CD4-positive, alpha-beta T cell (primary cell): ENCODE data around the gene FBLN1. TPM values are rescaled to one million over a fixed set of nuclear protein-coding genes. Genes with fewer than 3 reads are reported as not detected.

Source experiments
- ATAC-seq: fragments of 200-7000 bp; cut with Tn5 transposase; one replicate; pipeline ENCODE4 v1.10.0; 2022; ENCODE audit warnings: mild to moderate bottlenecking; ENCODE audit not compliant: poor library complexity
- CTCF ChIA-PET: fragments of 350-600 bp; sonication (Branson Sonifier 250); formaldehyde crosslinking; loops from one replicate; lab custom pipeline; 2021; ENCODE audit warnings: antibody characterized with exemption, inconsistent platforms; lab: Charles Lee
- POLR2A ChIA-PET: fragments of 350-600 bp; sonication (Branson Sonifier 250); formaldehyde crosslinking; loops from one replicate; lab custom pipeline; 2021; ENCODE audit warnings: antibody characterized with exemption, inconsistent platforms; lab: Charles Lee
- DNase-seq, 14 experiments: peaks; one replicate each; pipeline ENCODE4 v3.0.0-alpha.2; 2013 to 2020; ENCODE audit warnings: mixed read lengths in 2 of 14
- H3K27ac ChIP-seq, 2 donors: one replicate each; pipeline versions ENCODE4 v1.5.1 to v1.7.0; 2013; ENCODE audit warnings: low read length in 2 of 2, low read depth in 1 of 2, mild to moderate bottlenecking in 1 of 2
- H3K27me3 ChIP-seq, 2 experiments: 1 replicate in 1 of 2; 2 replicates in 1 of 2; pipeline versions ENCODE4 v1.6.1 to v1.7.0; 2013; ENCODE audit warnings: low read length in 2 of 2, control low read depth in 1 of 2, mild to moderate bottlenecking in 1 of 2, moderate library complexity in 1 of 2; ENCODE audit not compliant: insufficient read depth in 2 of 2, control insufficient read depth in 1 of 2
- H3K36me3 ChIP-seq: one replicate; pipeline ENCODE4 v1.6.1; 2013; ENCODE audit warnings: low read length, control low read depth; ENCODE audit not compliant: insufficient read depth
- H3K4me1 ChIP-seq: one replicate; pipeline ENCODE4 v1.6.1; 2013; ENCODE audit warnings: low read length, control low read depth; ENCODE audit not compliant: insufficient read depth
- H3K4me3 ChIP-seq: one replicate; pipeline ENCODE4 v1.5.1; 2013; ENCODE audit warnings: mild to moderate bottlenecking, low read length, moderate library complexity
- H3K9me3 ChIP-seq, 2 experiments: 1 replicate in 1 of 2; 2 replicates in 1 of 2; pipeline versions ENCODE4 v1.6.1 to v1.7.0; 2013; ENCODE audit warnings: low read length in 2 of 2, mild to moderate bottlenecking in 2 of 2, control low read depth in 1 of 2, moderate library complexity in 1 of 2; ENCODE audit not compliant: control insufficient read depth in 1 of 2, insufficient read depth in 1 of 2
- H3K27ac Mint-ChIP-seq: one replicate; pipeline ENCODE4 v1.8.0; 2020; ENCODE audit warnings: mixed read lengths
- H3K27me3 Mint-ChIP-seq: one replicate; pipeline ENCODE4 v1.8.0; 2021; ENCODE audit warnings: mixed read lengths
- H3K36me3 Mint-ChIP-seq: one replicate; pipeline ENCODE4 v1.8.0; 2021; ENCODE audit warnings: low read depth, mixed read lengths
- H3K4me1 Mint-ChIP-seq: one replicate; pipeline ENCODE4 v1.8.0; 2021; ENCODE audit warnings: low read depth, mixed read lengths
- H3K4me3 Mint-ChIP-seq: one replicate; pipeline ENCODE4 v1.8.0; 2020; ENCODE audit warnings: mild to moderate bottlenecking, mixed read lengths
- H3K9me3 Mint-ChIP-seq: one replicate; pipeline ENCODE4 v1.8.0; 2020; ENCODE audit warnings: mixed read lengths
- intact Hi-C, 2 experiments: fragments of 100-400 bp; cut with DNase I in 1 of 2; cut with micrococcal nuclease in 1 of 2; formaldehyde crosslinking; loops; one replicate each; pipeline versions ENCODE4 v1.15.1 to v1.9.0; 2023 to 2025; cut with DNase I, micrococcal nuclease
- total RNA-seq, 174 experiments: library from RNA in 2 of 174; stranded (reverse) in 2 of 174; gene quantifications; one replicate each; pipeline ENCODE4 v1.2.3 and lab custom pipeline; 2021 to 2026
- TF ChIP-seq, protein P1 (sequence below): fragments of 200-600 bp; IDR thresholded peaks from one replicate; pipeline ENCODE4 v1.8.0; 2022; ENCODE audit warnings: antibody characterized with exemption, mild to moderate bottlenecking

FBLN1 gene
- total RNA-seq, 2 experiments from 2014 or later = not detected

- intact Hi-C loops = loop anchor here in 1 of 2 experiments (10.0 kb wide), 1 partner anchor 220 kb away; no protein-coding TSS in a partner anchor
- POLR2A ChIA-PET = no interaction called here
- TF ChIP-seq, protein P1, sequence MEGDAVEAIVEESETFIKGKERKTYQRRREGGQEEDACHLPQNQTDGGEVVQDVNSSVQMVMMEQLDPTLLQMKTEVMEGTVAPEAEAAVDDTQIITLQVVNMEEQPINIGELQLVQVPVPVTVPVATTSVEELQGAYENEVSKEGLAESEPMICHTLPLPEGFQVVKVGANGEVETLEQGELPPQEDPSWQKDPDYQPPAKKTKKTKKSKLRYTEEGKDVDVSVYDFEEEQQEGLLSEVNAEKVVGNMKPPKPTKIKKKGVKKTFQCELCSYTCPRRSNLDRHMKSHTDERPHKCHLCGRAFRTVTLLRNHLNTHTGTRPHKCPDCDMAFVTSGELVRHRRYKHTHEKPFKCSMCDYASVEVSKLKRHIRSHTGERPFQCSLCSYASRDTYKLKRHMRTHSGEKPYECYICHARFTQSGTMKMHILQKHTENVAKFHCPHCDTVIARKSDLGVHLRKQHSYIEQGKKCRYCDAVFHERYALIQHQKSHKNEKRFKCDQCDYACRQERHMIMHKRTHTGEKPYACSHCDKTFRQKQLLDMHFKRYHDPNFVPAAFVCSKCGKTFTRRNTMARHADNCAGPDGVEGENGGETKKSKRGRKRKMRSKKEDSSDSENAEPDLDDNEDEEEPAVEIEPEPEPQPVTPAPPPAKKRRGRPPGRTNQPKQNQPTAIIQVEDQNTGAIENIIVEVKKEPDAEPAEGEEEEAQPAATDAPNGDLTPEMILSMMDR = no peak
- H3K4me3 Mint-ChIP-seq = no peak overlapping the region
- H3K36me3 ChIP-seq = no peaks in the 10 kb centered on the region
- ATAC-seq = no peak
- no peak overlapping the region for H3K27ac Mint-ChIP-seq
- H3K27me3 Mint-ChIP-seq = peaks cover 71% of the 10 kb centered on the region
- no peak overlapping the region for H3K27ac ChIP-seq
- peaks cover 20% of the 10 kb centered on the region for H3K4me1 ChIP-seq
- peaks cover 0 to 8% of the 10 kb centered on the region in 2 experiments for H3K9me3 ChIP-seq
- no peaks in the 10 kb centered on the region for H3K4me1 Mint-ChIP-seq
- no peaks in the 10 kb centered on the region for H3K36me3 Mint-ChIP-seq
- no peak for DNase-seq
- H3K9me3 Mint-ChIP-seq = no peaks in the 10 kb centered on the region
- CTCF ChIA-PET = interaction anchor here (0.6 kb wide), 1 partner anchor 107 kb away, joined by 4 read pairs; no protein-coding TSS in a partner anchor
- no peak overlapping the region for H3K4me3 ChIP-seq
- H3K27me3 ChIP-seq = peaks cover 22 to 24% of the 10 kb centered on the region in 2 experiments
Measured at GRCh38 chr22:45644714-45645113, 142.0 kb downstream of the FBLN1 start.

DNA sequence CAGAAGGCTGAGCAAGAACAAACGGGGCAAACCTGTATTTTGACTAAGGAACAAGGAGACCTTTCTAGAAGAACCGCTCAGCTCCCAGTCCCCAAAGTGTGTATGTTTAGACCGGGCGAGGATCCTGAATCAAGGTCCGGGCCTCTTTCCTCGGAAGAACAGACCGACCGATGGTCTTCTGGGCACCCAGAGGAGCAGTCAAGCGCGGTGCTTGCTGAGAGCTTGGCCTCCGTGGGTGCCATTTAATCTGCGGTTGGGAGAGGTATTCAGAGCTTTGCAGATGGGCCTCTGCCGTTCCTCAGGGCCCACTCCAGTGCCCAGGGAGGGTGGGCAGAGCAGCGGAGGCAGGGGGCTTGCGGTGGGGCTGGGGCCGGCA, 142.5 kb downstream of the FBLN1 start:
- Histone ChIP-seq H3K27ac (no peak overlapping the region), H3K9me3 (peaks cover 0 to 8% of the 10 kb centered on the region in 2 experiments), H3K4me1 (peaks cover 16% of the 10 kb centered on the region), H3K36me3 (no peaks in the 10 kb centered on the region), H3K27me3 (peaks cover 18 to 23% of the 10 kb centered on the region in 2 experiments), H3K4me3 (no peak overlapping the region)
- no peak for DNase-seq
- H3K4me1 Mint-ChIP-seq = no peaks in the 10 kb centered on the region
- no peaks in the 10 kb centered on the region for H3K36me3 Mint-ChIP-seq
- intact Hi-C loops = loop anchor here in 1 of 2 experiments (10.0 kb wide), 1 partner anchor 220 kb away; no protein-coding TSS in a partner anchor
- no peak overlapping the region for H3K4me3 Mint-ChIP-seq
- peaks cover 67% of the 10 kb centered on the region for H3K27me3 Mint-ChIP-seq
- CTCF ChIA-PET = interaction anchor here (0.6 kb wide), 1 partner anchor 107 kb away, joined by 4 read pairs; no protein-coding TSS in a partner anchor
- H3K9me3 Mint-ChIP-seq = no peaks in the 10 kb centered on the region
- H3K27ac Mint-ChIP-seq = no peak overlapping the region
- no peak for ATAC-seq
- POLR2A ChIA-PET = no interaction called here
- TF ChIP-seq, protein P1 = no peak

GRCh38 chr22:45645526-45646414, 143.1 kb downstream of the FBLN1 start:
- peaks cover 0 to 7% of the 10 kb centered on the region in 2 experiments for H3K9me3 ChIP-seq
- Mint-ChIP-seq H3K27me3 (peaks cover 66% of the 10 kb centered on the region), H3K27ac (no peak overlapping the region), H3K4me1 (no peaks in the 10 kb centered on the region), H3K4me3 (no peak overlapping the region), H3K9me3 (no peaks in the 10 kb centered on the region), H3K36me3 (no peaks in the 10 kb centered on the region)
- no peak overlapping the region for H3K4me3 ChIP-seq
- ATAC-seq (peak; percentile 97), DNase-seq (peak; percentile 51 to 86 (median 75))
- no peak overlapping the region for H3K27ac ChIP-seq
- TF ChIP-seq, protein P1 = peak; percentile 84
- peaks cover 12 to 20% of the 10 kb centered on the region in 2 experiments for H3K27me3 ChIP-seq
- H3K4me1 ChIP-seq = peaks cover 12% of the 10 kb centered on the region
- ChIA-PET POLR2A (no interaction called here), CTCF (no interaction called here)
- intact Hi-C loops = loop anchor here in 1 of 2 experiments (10.0 kb wide), 1 partner anchor 219 kb away; no protein-coding TSS in a partner anchor
- H3K36me3 ChIP-seq = no peaks in the 10 kb centered on the region
